Activated CD8-positive, alpha-beta T cell treated with anti-CD3 and anti-CD28 coated beads for 36 hours (primary cell): ENCODE data around the gene COL5A1. TPM values are rescaled to one million over a fixed set of nuclear protein-coding genes. Genes with fewer than 3 reads are reported as not detected.

Source experiments
- ATAC-seq: fragments of 200-7000 bp; cut with Tn5 transposase; one replicate; pipeline ENCODE4 v1.10.0; 2021; ENCODE audit warnings: mild to moderate bottlenecking, moderate library complexity
- CTCF ChIA-PET: fragments of 350-600 bp; sonication (Branson Sonifier 250); formaldehyde crosslinking; loops from one replicate; lab custom pipeline; 2021; ENCODE audit warnings: antibody characterized with exemption; lab: Charles Lee
- POLR2A ChIA-PET: fragments of 350-600 bp; sonication (Branson Sonifier 250); formaldehyde crosslinking; loops from one replicate; lab custom pipeline; 2021; ENCODE audit warnings: antibody characterized with exemption; lab: Charles Lee
- DNase-seq: peaks from one replicate; pipeline ENCODE4 v3.0.0-alpha.2; 2020
- H3K27ac Mint-ChIP-seq: one replicate; pipeline ENCODE4 v1.8.0; 2021; ENCODE audit warnings: mild to moderate bottlenecking, mixed read lengths
- H3K27me3 Mint-ChIP-seq: one replicate; pipeline ENCODE4 v1.8.0; 2021; ENCODE audit warnings: mixed read lengths
- H3K36me3 Mint-ChIP-seq: one replicate; pipeline ENCODE4 v1.8.0; 2021; ENCODE audit warnings: low read depth, mixed read lengths
- H3K4me1 Mint-ChIP-seq: one replicate; pipeline ENCODE4 v1.8.0; 2021; ENCODE audit warnings: low read depth, mixed read lengths
- H3K4me3 Mint-ChIP-seq: one replicate; pipeline ENCODE4 v1.8.0; 2021; ENCODE audit warnings: mild to moderate bottlenecking, moderate library complexity, mixed read lengths
- H3K9me3 Mint-ChIP-seq: one replicate; pipeline ENCODE4 v1.8.0; 2021; ENCODE audit warnings: mixed read lengths
- CTCF ChIP-seq: fragments of 200-600 bp; IDR thresholded peaks from one replicate; pipeline ENCODE4 v1.8.0; 2022; ENCODE audit warnings: antibody characterized with exemption, mild to moderate bottlenecking
- intact Hi-C: fragments of 100-400 bp; cut with micrococcal nuclease; formaldehyde crosslinking; loops from one replicate; pipeline ENCODE4 v1.10.0; 2022
- total RNA-seq, 2 experiments: library from RNA; stranded (reverse); gene quantifications; one replicate each; pipeline ENCODE4 v1.2.3, GENCODE V29; 2021

COL5A1 gene
- total RNA-seq, 2 experiments from 2014 or later, result 0.29 to 0.34 TPM

- Mint-ChIP-seq H3K9me3 (no peaks in the 10 kb centered on the region), H3K4me1 (no peaks in the 10 kb centered on the region), H3K4me3 (no peak overlapping the region), H3K27ac (no peak overlapping the region), H3K36me3 (no peaks in the 10 kb centered on the region), H3K27me3 (no peaks in the 10 kb centered on the region)
- POLR2A ChIA-PET, result no interaction called here
- no peak for DNase-seq
- ATAC-seq, result no peak
- intact Hi-C loops, result no loop called here
- CTCF ChIA-PET, result no interaction called here
- TF ChIP-seq CTCF, result no peak
Measured at GRCh38 chr9:134650431-134651190, 9.0 kb downstream of the COL5A1 start.

GRCh38 chr9:134651226-134651905, 9.8 kb downstream of the COL5A1 start:
- intact Hi-C loops, result no loop called here
- POLR2A ChIA-PET, result no interaction called here
- H3K27ac Mint-ChIP-seq, result no peak overlapping the region
- H3K9me3 Mint-ChIP-seq, result no peaks in the 10 kb centered on the region
- no peak overlapping the region for H3K4me3 Mint-ChIP-seq
- ATAC-seq (no peak), DNase-seq (no peak)
- no peaks in the 10 kb centered on the region for H3K27me3 Mint-ChIP-seq
- no peaks in the 10 kb centered on the region for H3K4me1 Mint-ChIP-seq
- no peaks in the 10 kb centered on the region for H3K36me3 Mint-ChIP-seq
- no peak for TF ChIP-seq CTCF
- CTCF ChIA-PET, result no interaction called here

- H3K4me3 Mint-ChIP-seq, result no peak overlapping the region
- CTCF ChIA-PET, result no interaction called here
Measured at GRCh38 chr9:134652291-134653225, 11.0 kb downstream of the COL5A1 start.

GRCh38 chr9:134653259-134654009, 11.8 kb downstream of the COL5A1 start:
- Mint-ChIP-seq H3K27ac (no peak overlapping the region), H3K4me3 (no peak overlapping the region), H3K4me1 (no peaks in the 10 kb centered on the region), H3K27me3 (no peaks in the 10 kb centered on the region), H3K9me3 (no peaks in the 10 kb centered on the region), H3K36me3 (no peaks in the 10 kb centered on the region)
- intact Hi-C loops, result no loop called here
- DNase-seq (no peak), ATAC-seq (no peak)
- POLR2A ChIA-PET, result no interaction called here
- no peak for TF ChIP-seq CTCF
- CTCF ChIA-PET, result no interaction called here

More at GRCh38 chr9:134652291-134653225, 11.0 kb downstream of the COL5A1 start:
- no peak for DNase-seq
- H3K9me3 Mint-ChIP-seq, result no peaks in the 10 kb centered on the region
- no peaks in the 10 kb centered on the region for H3K27me3 Mint-ChIP-seq
- no peak for TF ChIP-seq CTCF
- H3K36me3 Mint-ChIP-seq, result no peaks in the 10 kb centered on the region
- intact Hi-C loops, result no loop called here
- H3K4me1 Mint-ChIP-seq, result no peaks in the 10 kb centered on the region
- POLR2A ChIA-PET, result no interaction called here
- no peak for ATAC-seq
- H3K27ac Mint-ChIP-seq, result no peak overlapping the region
